ENCODE results near the gene MAP3K9. TPM values are rescaled to one million over a fixed set of nuclear protein-coding genes. Genes with fewer than 3 reads are reported as not detected.

The MAP3K9 gene
- total and polyA plus RNA-seq, 9 of the 15 experiments (the other 6 are each of a cell fraction or from before 2014, with no cell fraction given): 0.03 to 0.60 (median 0.36) TPM

DNA sequence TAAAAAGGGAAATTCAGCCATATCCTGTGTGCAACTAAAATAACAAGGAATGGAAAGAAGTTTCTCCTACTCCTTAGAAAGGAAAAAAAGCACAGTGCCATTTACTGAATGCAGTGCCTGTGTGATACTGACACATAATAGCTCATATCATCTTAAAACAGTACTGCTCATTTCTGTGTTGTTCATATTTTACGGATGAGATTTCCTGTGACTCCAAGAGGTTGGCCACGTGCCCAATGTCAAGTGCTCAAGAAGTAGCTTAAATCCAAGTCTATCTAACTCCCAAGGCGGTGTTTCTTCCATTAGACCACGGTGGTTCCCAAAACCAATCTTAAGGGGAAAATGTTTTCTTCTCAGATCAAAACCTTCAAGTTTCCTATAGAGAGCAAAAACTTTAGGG is 20.0 kb downstream of the MAP3K9 start:
- Histone ChIP-seq H3K27ac (ENCODE audit: extremely low read depth, low read depth, low read length) (no peak overlapping the region), H3K9ac (ENCODE audit: insufficient read depth in 1 of 2, low read depth in 2 of 2, low read length in 2 of 2) (no peak overlapping the region), H3K4me2 (ENCODE audit: insufficient read depth, low read length) (no peak overlapping the region), H3K9me1 (ENCODE audit: control insufficient read depth, insufficient read depth, low read length) (no peaks in the 10 kb centered on the region), H3K4me3 (no peak overlapping the region), H4K20me1 (replicated peaks; ENCODE audit: control insufficient read depth, insufficient read depth, low read length) (no peaks in the 10 kb centered on the region), H3K27me3 (ENCODE audit: control insufficient read depth in 2 of 2, insufficient read depth in 2 of 2, low read length in 2 of 2) (peaks cover 0 to 12% of the 10 kb centered on the region in 2 experiments; a peak in 3 of 5 replicates), H3K79me2 (ENCODE audit: control insufficient read depth, insufficient read depth, low read length) (no peaks in the 10 kb centered on the region), H2AFZ (ENCODE audit: low read depth, low read length) (no peak overlapping the region), H3K4me1 (replicated peaks in 1 of 2; ENCODE audit: control insufficient read depth in 2 of 2, insufficient read depth in 2 of 2, low read length in 2 of 2) (no peaks in the 10 kb centered on the region), H3K9me3 (replicated peaks; ENCODE audit: control insufficient read depth, insufficient read depth, low read depth, low read length) (no peaks in the 10 kb centered on the region), H3K36me3 (ENCODE audit: control insufficient read depth, insufficient read depth, low read length) (no peaks in the 10 kb centered on the region)
- no peak for DNase-seq (ENCODE audit: extremely low read depth in 1 of 4, low spot score in 3 of 4)
- 2% methylated on average over 4 of the region's 4 CpGs for WGBS (ENCODE audit: insufficient coverage, low coverage, missing lambda C conversion rate)
- ChIA-PET POLR2A (no interaction called here), CTCF (ENCODE audit: low intra/inter-chr PET ratio) (no interaction called here)
- no peak for FAIRE-seq
- in situ Hi-C loops (cut with MboI) (no loop called here), intact Hi-C loops (cut with micrococcal nuclease) (no loop called here)
- no peak for ATAC-seq
- TF ChIP-seq PHB2 (IDR thresholded peaks at IDR 0.05; ENCODE audit: low read depth) (no peak), FOXA3 (CRISPR knock-in tag; conservative IDR thresholded peaks at IDR 0.05 in 1 of 2, IDR thresholded peaks at IDR 0.05 in 1 of 2) (no peak), ZNF23 (CRISPR knock-in tag; IDR thresholded peaks at IDR 0.05) (no peak), NRF1 (conservative IDR thresholded peaks at IDR 0.05 in 1 of 2, IDR thresholded peaks at IDR 0.05 in 1 of 2) (no peak), HNRNPH1 (optimal IDR thresholded peaks at IDR 0.05; ENCODE audit: low read depth, low read length) (no peak), CC2D1A (IDR thresholded peaks at IDR 0.05) (no peak), ETV5 (CRISPR knock-in tag; IDR thresholded peaks at IDR 0.05; ENCODE audit: low read depth) (no peak), GATAD2B (IDR thresholded peaks at IDR 0.05; ENCODE audit: borderline replicate concordance) (no peak), SUPT5H (IDR thresholded peaks at IDR 0.05) (no peak), CHCHD3 (CRISPR knock-in tag; IDR thresholded peaks at IDR 0.05) (no peak), ZFPM2 (CRISPR knock-in tag; IDR thresholded peaks at IDR 0.05) (no peak), KDM5B (IDR thresholded peaks at IDR 0.05; ENCODE audit: insufficient replicate concordance, low read depth, low read length) (no peak), TAL1 (IDR thresholded peaks at IDR 0.05) (no peak)
- TF ChIP-seq, protein P1, sequence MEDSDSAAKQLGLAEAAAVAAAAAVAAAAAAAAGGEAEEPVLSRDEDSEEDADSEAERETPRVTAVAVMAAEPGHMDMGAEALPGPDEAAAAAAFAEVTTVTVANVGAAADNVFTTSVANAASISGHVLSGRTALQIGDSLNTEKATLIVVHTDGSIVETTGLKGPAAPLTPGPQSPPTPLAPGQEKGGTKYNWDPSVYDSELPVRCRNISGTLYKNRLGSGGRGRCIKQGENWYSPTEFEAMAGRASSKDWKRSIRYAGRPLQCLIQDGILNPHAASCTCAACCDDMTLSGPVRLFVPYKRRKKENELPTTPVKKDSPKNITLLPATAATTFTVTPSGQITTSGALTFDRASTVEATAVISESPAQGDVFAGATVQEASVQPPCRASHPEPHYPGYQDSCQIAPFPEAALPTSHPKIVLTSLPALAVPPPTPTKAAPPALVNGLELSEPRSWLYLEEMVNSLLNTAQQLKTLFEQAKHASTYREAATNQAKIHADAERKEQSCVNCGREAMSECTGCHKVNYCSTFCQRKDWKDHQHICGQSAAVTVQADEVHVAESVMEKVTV (CRISPR knock-in tag; IDR thresholded peaks at IDR 0.05): no peak
- BruUV-seq (replicated peaks): no TSS peak
